ENCODE results near the gene THRAP3. TPM values are rescaled to one million over a fixed set of nuclear protein-coding genes. Genes with fewer than 3 reads are reported as not detected.
A peak's percentile ranks its signal among the peaks of the same experiment; 100 is the strongest.
"Not testable (repeated sequence)": the region's sequence is repeated elsewhere in the genome, so short reads cannot be mapped to it uniquely, and the experiment has no call there.

THRAP3 gene
- total RNA-seq, 5 donors from 2014 or later (not counting 1 experiment from before 2014, with no cell fraction given) = 75.2 to 111 (median 101) TPM

- Mint-ChIP-seq H3K36me3 (no peaks in the 10 kb centered on the region), H3K27ac (no peak overlapping the region), H3K4me1 (no peaks in the 10 kb centered on the region), H3K27me3 (no peaks in the 10 kb centered on the region), H3K9me3 (no peaks in the 10 kb centered on the region), H3K4me3 (no peak overlapping the region)
- H3K9me3 ChIP-seq = no peaks in the 10 kb centered on the region
- peaks cover 0 to 3% of the 10 kb centered on the region in 2 experiments for H3K27me3 ChIP-seq (replicated peaks in 1 of 2; ENCODE audit: control insufficient read depth in 2 of 2, extremely low read depth in 1 of 2, insufficient read depth in 2 of 2, low read length in 1 of 2)
- no peak overlapping the region for H3K27ac ChIP-seq (ENCODE audit: low read length)
- ATAC-seq (replicated peaks in 1 of 4) (no peak), DNase-seq (no peak)
- 100% methylated on average over 2 of the region's 2 CpGs for WGBS (ENCODE audit: insufficient coverage)
- H3K36me3 ChIP-seq (ENCODE audit: control insufficient read depth in 2 of 2, extremely low read depth in 1 of 2, insufficient read depth in 1 of 2, low read length in 1 of 2) = no peaks in the 10 kb centered on the region
- ChIA-PET CTCF (interaction anchor here in 1 of 2 donors (0.6 kb wide), 1 partner anchor 18 kb away, joined by 3 read pairs; no protein-coding TSS in a partner anchor), POLR2A (interaction anchor here (0.6 kb wide), 2 partner anchors 32 to 43 kb away, joined by 4 to 6 read pairs; no protein-coding TSS in a partner anchor)
- no peaks in the 10 kb centered on the region for H3K4me1 ChIP-seq (ENCODE audit: control insufficient read depth in 1 of 2, extremely low read depth in 1 of 2, insufficient read depth in 2 of 2, low read length in 2 of 2)
- H3K4me3 ChIP-seq (ENCODE audit: control insufficient read depth in 1 of 2, extremely low read depth in 1 of 2, low read length in 1 of 2) = no peak overlapping the region
Measured at GRCh38 chr1:36211841-36212240, 12.4 kb upstream of the THRAP3 start.

- ChIA-PET CTCF (no interaction called here), POLR2A (interaction anchor here in 1 of 2 donors (0.6 kb wide), 1 partner anchor 37 kb away, joined by 3 read pairs; no protein-coding TSS in a partner anchor)
- DNase-seq (no peak), ATAC-seq (replicated peaks in 1 of 4) (no peak)
- no peak overlapping the region for H3K4me3 Mint-ChIP-seq
- H3K36me3 Mint-ChIP-seq = no peaks in the 10 kb centered on the region
- H3K4me3 ChIP-seq (ENCODE audit: control insufficient read depth in 1 of 2, extremely low read depth in 1 of 2, low read length in 1 of 2) = no peak overlapping the region
- H3K27me3 ChIP-seq (replicated peaks in 1 of 2; ENCODE audit: control insufficient read depth in 2 of 2, extremely low read depth in 1 of 2, insufficient read depth in 2 of 2, low read length in 1 of 2) = peaks cover 0 to 3% of the 10 kb centered on the region in 2 experiments
- H3K9me3 Mint-ChIP-seq = no peaks in the 10 kb centered on the region
- no peaks in the 10 kb centered on the region for H3K9me3 ChIP-seq
- H3K27ac Mint-ChIP-seq = no peak overlapping the region
- H3K4me1 Mint-ChIP-seq = no peaks in the 10 kb centered on the region
- H3K27me3 Mint-ChIP-seq = no peaks in the 10 kb centered on the region
- no peaks in the 10 kb centered on the region for H3K4me1 ChIP-seq (ENCODE audit: control insufficient read depth in 1 of 2, extremely low read depth in 1 of 2, insufficient read depth in 2 of 2, low read length in 2 of 2)
- H3K36me3 ChIP-seq (ENCODE audit: control insufficient read depth in 2 of 2, extremely low read depth in 1 of 2, insufficient read depth in 1 of 2, low read length in 1 of 2) = no peaks in the 10 kb centered on the region
- 86% methylated on average over 2 of the region's 2 CpGs for WGBS (ENCODE audit: insufficient coverage)
- no peak overlapping the region for H3K27ac ChIP-seq (ENCODE audit: low read length)
Measured at GRCh38 chr1:36212782-36213181, 11.5 kb upstream of the THRAP3 start.

- ATAC-seq (replicated peaks in 1 of 4) = no peak
- H3K27ac ChIP-seq (ENCODE audit: low read length) = no peak overlapping the region
- Mint-ChIP-seq H3K27me3 (no peaks in the 10 kb centered on the region), H3K4me3 (no peak overlapping the region), H3K4me1 (peaks cover 0 to 1% (median under 1%) of the 10 kb centered on the region in 3 donors), H3K27ac (no peak overlapping the region), H3K9me3 (no peaks in the 10 kb centered on the region), H3K36me3 (no peaks in the 10 kb centered on the region)
- WGBS (ENCODE audit: insufficient coverage) = 100% methylated on average over 1 of the region's 2 CpGs
- H3K9me3 ChIP-seq = no peaks in the 10 kb centered on the region
- DNase-seq = no peak
- no peaks in the 10 kb centered on the region for H3K36me3 ChIP-seq (ENCODE audit: control insufficient read depth in 2 of 2, extremely low read depth in 1 of 2, insufficient read depth in 1 of 2, low read length in 1 of 2)
- H3K4me1 ChIP-seq (ENCODE audit: control insufficient read depth in 1 of 2, extremely low read depth in 1 of 2, insufficient read depth in 2 of 2, low read length in 2 of 2) = peaks cover 0 to 5% of the 10 kb centered on the region in 2 experiments
- ChIA-PET POLR2A (no interaction called here), CTCF (no interaction called here)
- H3K4me3 ChIP-seq (ENCODE audit: control insufficient read depth in 1 of 2, extremely low read depth in 1 of 2, low read length in 1 of 2) = no peak overlapping the region
- H3K27me3 ChIP-seq (replicated peaks in 1 of 2; ENCODE audit: control insufficient read depth in 2 of 2, extremely low read depth in 1 of 2, insufficient read depth in 2 of 2, low read length in 1 of 2) = no peaks in the 10 kb centered on the region
Measured at GRCh38 chr1:36217670-36218069, 6.6 kb upstream of the THRAP3 start.

GRCh38 chr1:36221901-36222300, 2.3 kb upstream of the THRAP3 start:
- POLR2A ChIA-PET = interaction anchor here in 1 of 2 donors (0.7 kb wide), 1 partner anchor 221 kb away, joined by 5 read pairs; no protein-coding TSS in a partner anchor
- CTCF ChIA-PET; H3K27ac Mint-ChIP-seq; H3K27me3 ChIP-seq (replicated peaks in 1 of 2; ENCODE audit: control insufficient read depth in 2 of 2, extremely low read depth in 1 of 2, insufficient read depth in 2 of 2, low read length in 1 of 2); H3K27me3 Mint-ChIP-seq; H3K4me3 Mint-ChIP-seq; H3K9me3 ChIP-seq; H3K9me3 Mint-ChIP-seq; ATAC-seq (replicated peaks in 1 of 4); H3K36me3 ChIP-seq (ENCODE audit: control insufficient read depth in 2 of 2, extremely low read depth in 1 of 2, insufficient read depth in 1 of 2, low read length in 1 of 2); DNase-seq; H3K4me3 ChIP-seq (ENCODE audit: control insufficient read depth in 1 of 2, extremely low read depth in 1 of 2, low read length in 1 of 2): not testable (repeated sequence)
- H3K4me1 Mint-ChIP-seq = peaks cover 26 to 27% (median 27%) of the 10 kb centered on the region in 3 donors
- Histone ChIP-seq H3K27ac (ENCODE audit: low read length) (peak overlapping the region; percentile 99), H3K4me1 (ENCODE audit: control insufficient read depth in 1 of 2, extremely low read depth in 1 of 2, insufficient read depth in 2 of 2, low read length in 2 of 2) (peaks cover 15 to 31% of the 10 kb centered on the region in 2 experiments)
- H3K36me3 Mint-ChIP-seq = peaks cover 11% of the 10 kb centered on the region
- WGBS (ENCODE audit: insufficient coverage) = 92% methylated on average over 5 of the region's 7 CpGs

- no peaks in the 10 kb centered on the region for H3K27me3 ChIP-seq (replicated peaks in 1 of 2; ENCODE audit: control insufficient read depth in 2 of 2, extremely low read depth in 1 of 2, insufficient read depth in 2 of 2, low read length in 1 of 2)
- no peak for ATAC-seq (replicated peaks in 1 of 4)
- H3K4me3 ChIP-seq (ENCODE audit: control insufficient read depth in 1 of 2, extremely low read depth in 1 of 2, low read length in 1 of 2) = peak overlapping the region; percentile 59 to 97
- H3K4me1 ChIP-seq (ENCODE audit: control insufficient read depth in 1 of 2, extremely low read depth in 1 of 2, insufficient read depth in 2 of 2, low read length in 2 of 2) = peaks cover 16 to 33% of the 10 kb centered on the region in 2 experiments
- CTCF ChIA-PET = interaction anchor here in 1 of 2 donors (0.6 to 3.2 kb wide), 6 partner anchors 25 to 146 kb away, joined by 3 to 32 read pairs (median 6); partner anchors contain the start of gene TRAPPC3
- peak overlapping the region; percentile 92 to 99 (median 96) for H3K4me3 Mint-ChIP-seq
- DNase-seq = peak in 2 of 35 experiments; percentile 2 to 3
- peaks cover 32 to 35% (median 33%) of the 10 kb centered on the region in 3 donors for H3K4me1 Mint-ChIP-seq
- no peaks in the 10 kb centered on the region for H3K27me3 Mint-ChIP-seq
- no peaks in the 10 kb centered on the region for H3K9me3 Mint-ChIP-seq
- H3K27ac Mint-ChIP-seq = peak overlapping the region; percentile 99 to 100
- POLR2A ChIA-PET = interaction anchor here (0.6 to 2.9 kb wide), 9 partner anchors 16 to 339 kb away, joined by 3 to 27 read pairs (median 3); partner anchors contain the start of genes AGO1 (in 1 of the 2) and TRAPPC3 (in 1 of the 2)
- H3K9me3 ChIP-seq = no peaks in the 10 kb centered on the region
- peaks cover 0 to 10% of the 10 kb centered on the region in 2 donors for H3K36me3 ChIP-seq (ENCODE audit: control insufficient read depth in 2 of 2, extremely low read depth in 1 of 2, insufficient read depth in 1 of 2, low read length in 1 of 2)
- H3K36me3 Mint-ChIP-seq = peaks cover 15% of the 10 kb centered on the region
- WGBS (ENCODE audit: insufficient coverage) = 63% methylated on average over 18 of the region's 33 CpGs
- peak overlapping the region; percentile 99 for H3K27ac ChIP-seq (ENCODE audit: low read length)
Measured at GRCh38 chr1:36222481-36223380, 1.5 kb upstream of the THRAP3 start.

GRCh38 chr1:36223381-36223995, 755 bp upstream of the THRAP3 start:
- H3K4me3 ChIP-seq (ENCODE audit: control insufficient read depth in 1 of 2, extremely low read depth in 1 of 2, low read length in 1 of 2) = peak overlapping the region; percentile 59 to 97
- peaks cover 0 to 14% of the 10 kb centered on the region in 2 donors for H3K36me3 ChIP-seq (ENCODE audit: control insufficient read depth in 2 of 2, extremely low read depth in 1 of 2, insufficient read depth in 1 of 2, low read length in 1 of 2)
- DNase-seq (peak in 22 of 35 experiments; percentile 7 to 81 (median 36)), ATAC-seq (replicated peaks in 1 of 4) (peak; percentile 19 to 44 (median 26))
- ChIA-PET POLR2A (interaction anchor here (0.6 to 2.9 kb wide), 15 partner anchors 13 to 340 kb away, joined by 3 to 27 read pairs (median 3); partner anchors contain the start of genes AGO1 (in 1 of the 2) and TRAPPC3 (in 1 of the 2)), CTCF (interaction anchor here in 1 of 2 donors (0.6 to 3.2 kb wide), 8 partner anchors 11 to 145 kb away, joined by 3 to 32 read pairs (median 6); partner anchors contain the start of gene TRAPPC3)
- Mint-ChIP-seq H3K9me3 (no peaks in the 10 kb centered on the region), H3K27ac (peak overlapping the region; percentile 99 to 100), H3K4me1 (peaks cover 36 to 38% (median 37%) of the 10 kb centered on the region in 3 donors), H3K4me3 (peak overlapping the region; percentile 92 to 99 (median 96)), H3K27me3 (no peaks in the 10 kb centered on the region), H3K36me3 (peaks cover 15% of the 10 kb centered on the region)
- no peaks in the 10 kb centered on the region for H3K9me3 ChIP-seq
- peak overlapping the region; percentile 99 for H3K27ac ChIP-seq (ENCODE audit: low read length)
- peaks cover 16 to 40% of the 10 kb centered on the region in 2 experiments for H3K4me1 ChIP-seq (ENCODE audit: control insufficient read depth in 1 of 2, extremely low read depth in 1 of 2, insufficient read depth in 2 of 2, low read length in 2 of 2)
- no peaks in the 10 kb centered on the region for H3K27me3 ChIP-seq (replicated peaks in 1 of 2; ENCODE audit: control insufficient read depth in 2 of 2, extremely low read depth in 1 of 2, insufficient read depth in 2 of 2, low read length in 1 of 2)
- 0% methylated on average over 4 of the region's 16 CpGs for WGBS (ENCODE audit: insufficient coverage)
